ENCODE results near the gene DAG1. TPM values are rescaled to one million over a fixed set of nuclear protein-coding genes. Genes with fewer than 3 reads are reported as not detected.
A peak's percentile ranks its signal among the peaks of the same experiment; 100 is the strongest.

The DAG1 gene
- total and polyA plus RNA-seq, 11 donors = 39.9 to 218 (median 140) TPM

- no peaks in the 10 kb centered on the region for H3K27me3 ChIP-seq
- peaks cover 0 to 4% (median 0%) of the 10 kb centered on the region in 9 donors for H3K36me3 ChIP-seq
- intact Hi-C loops (cut with DNase I) = loop anchor here in 1 of 10 donors (10.0 kb wide), 1 partner anchor 54 kb away; the partner anchor contains the start of genes RHOA and TCTA
- peak overlapping the region; percentile 91 to 100 (median 98) for H3K27ac ChIP-seq
- H3K4me1 ChIP-seq = peaks cover 12 to 58% (median 40%) of the 10 kb centered on the region in 12 donors
- peak in 1 of 12 donors; percentile 8 for TF ChIP-seq CTCF (IDR thresholded peaks at IDR 0.05)
- TF ChIP-seq POLR2A (IDR thresholded peaks at IDR 0.05) = no peak
- ATAC-seq (peak; percentile 64 to 89 (median 78)), DNase-seq (peak; percentile 83 to 92 (median 90))
- 4 to 10% (median 5%) methylated on average over 9 to 23 of the region's 23 CpGs for WGBS, 4 donors
- no peaks in the 10 kb centered on the region for H3K9me3 ChIP-seq
- peak overlapping the region; percentile 4 to 94 (median 70) for H3K4me3 ChIP-seq
Observed at GRCh38 chr3:49469037-49469935, 781 bp upstream of the DAG1 start.

- Histone ChIP-seq H3K9me3 (no peaks in the 10 kb centered on the region), H3K36me3 (peaks cover 0 to 4% (median 0%) of the 10 kb centered on the region in 9 donors), H3K27ac (peak overlapping the region; percentile 91 to 100 (median 98)), H3K27me3 (no peaks in the 10 kb centered on the region), H3K4me3 (peak overlapping the region; percentile 68 to 94 (median 84)), H3K4me1 (peaks cover 9 to 53% (median 34%) of the 10 kb centered on the region in 12 donors)
- 4 to 6% (median 5%) methylated on average over 23 of the region's 23 CpGs for WGBS, 4 donors
- no peak for DNase-seq
- ATAC-seq = peak in 1 of 4 donors; percentile 2
- TF ChIP-seq POLR2A (IDR thresholded peaks at IDR 0.05) = peak in 1 of 2 donors; percentile 28
- TF ChIP-seq CTCF (IDR thresholded peaks at IDR 0.05) = no peak
- intact Hi-C loops (cut with DNase I) = loop anchor here in 2 of 10 donors (1.0 to 10.0 kb wide), 5 partner anchors 36 to 201 kb away; partner anchors contain the start of genes APEH (in 1 of the 2) and USP4 (in 1 of the 2)
Observed at GRCh38 chr3:49470714-49471420, 800 bp downstream of the DAG1 start.

GRCh38 chr3:49471856-49472495 is 1.9 kb downstream of the DAG1 start:
- Histone ChIP-seq H3K36me3 (peaks cover 0 to 11% (median under 1%) of the 10 kb centered on the region in 9 donors), H3K27me3 (no peaks in the 10 kb centered on the region), H3K4me3 (peak overlapping the region in 9 of 12 donors; percentile 72 to 93 (median 86)), H3K27ac (peak overlapping the region in 11 of 12 donors; percentile 27 to 100 (median 98)), H3K9me3 (no peaks in the 10 kb centered on the region), H3K4me1 (peaks cover 9 to 55% (median 39%) of the 10 kb centered on the region in 12 donors)
- DNase-seq (peak in 3 of 5 donors; percentile 28 to 47 (median 45)), ATAC-seq (peak in 1 of 4 donors; percentile 7)
- WGBS, 4 donors = 56 to 65% (median 60%) methylated on average over 6 of the region's 6 CpGs
- intact Hi-C loops (cut with DNase I) = loop anchor here in 2 of 10 donors (5.0 to 10.0 kb wide), 4 partner anchors 35 to 200 kb away; partner anchors contain the start of gene APEH (in 1 of the 2)
- TF ChIP-seq POLR2A (IDR thresholded peaks at IDR 0.05) = no peak
- TF ChIP-seq CTCF (IDR thresholded peaks at IDR 0.05) = no peak
